ENCODE results near the gene ZNF593.

GRCh38 chr1:26122988-26123973, 46.4 kb upstream of the ZNF593 start:
- TF ChIP-seq POLR2A (IDR thresholded peaks at IDR 0.05) (no peak), CTCF (IDR thresholded peaks at IDR 0.05) (no peak)

All from transverse colon (tissue), 3 donors.